ENCODE data around the gene CUX1.
"Not testable (repeated sequence)": the region's sequence is repeated elsewhere in the genome, so short reads cannot be mapped to it uniquely, and the experiment has no call there.

Gene CUX1

DNA sequence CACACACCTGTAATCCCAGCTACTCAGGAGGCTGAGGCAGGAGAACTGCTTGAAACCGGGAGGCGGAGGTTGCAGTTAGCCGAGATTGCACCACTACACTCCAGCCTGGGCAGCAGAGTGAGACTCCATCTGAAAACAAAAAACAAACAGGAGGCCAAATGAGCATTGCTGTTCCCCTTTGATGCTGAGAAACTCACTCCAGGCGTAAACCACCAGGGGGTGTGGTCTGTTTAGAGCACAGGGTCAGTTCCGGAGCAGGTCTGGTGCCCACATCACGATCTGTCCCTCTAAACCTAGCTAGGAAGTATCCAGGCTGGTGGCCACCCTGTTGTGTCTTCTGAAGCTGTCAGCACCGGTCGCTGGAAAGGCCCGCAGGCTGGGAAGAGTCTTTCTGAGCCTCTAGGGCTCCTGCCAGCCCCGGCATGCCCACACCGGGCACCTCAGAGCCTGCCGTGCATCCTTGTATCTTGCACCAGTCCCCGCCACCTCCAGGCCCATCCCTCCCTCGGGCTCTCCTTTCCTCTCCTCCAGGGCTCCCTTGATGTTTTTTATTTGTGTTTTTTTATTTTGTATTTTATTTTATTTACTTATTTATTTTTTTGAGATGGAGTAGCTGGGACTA, 402.9 kb downstream of the CUX1 start:
- no peak for DNase-seq (ENCODE audit: low spot score)

- DNase-seq (ENCODE audit: low spot score) = no peak
Observed at GRCh38 chr7:102220960-102221800, 403.8 kb downstream of the CUX1 start.

- DNase-seq (ENCODE audit: low spot score) = no peak
Observed at GRCh38 chr7:102221961-102222360, 404.5 kb downstream of the CUX1 start.

DNA sequence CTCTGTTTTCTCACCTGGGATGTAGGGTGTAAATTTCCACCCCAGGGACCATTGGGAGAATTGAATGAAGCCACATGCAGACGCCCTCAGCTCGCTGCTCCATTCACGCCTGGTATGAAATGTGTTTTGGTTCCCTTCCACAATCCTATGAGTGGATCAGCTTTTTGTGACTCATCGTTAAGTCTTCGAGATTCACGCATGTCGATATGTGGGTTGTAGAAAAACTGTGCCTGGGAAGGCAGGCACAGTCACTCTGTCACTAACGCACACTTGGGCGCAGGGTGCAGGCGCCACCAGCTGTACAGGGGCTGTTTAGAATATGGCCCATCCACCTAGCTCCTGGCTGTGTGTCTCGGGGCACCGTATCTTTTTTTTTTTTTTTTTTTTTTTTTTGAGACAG, 405.0 kb downstream of the CUX1 start:
- no peak for DNase-seq (ENCODE audit: low spot score)

DNA sequence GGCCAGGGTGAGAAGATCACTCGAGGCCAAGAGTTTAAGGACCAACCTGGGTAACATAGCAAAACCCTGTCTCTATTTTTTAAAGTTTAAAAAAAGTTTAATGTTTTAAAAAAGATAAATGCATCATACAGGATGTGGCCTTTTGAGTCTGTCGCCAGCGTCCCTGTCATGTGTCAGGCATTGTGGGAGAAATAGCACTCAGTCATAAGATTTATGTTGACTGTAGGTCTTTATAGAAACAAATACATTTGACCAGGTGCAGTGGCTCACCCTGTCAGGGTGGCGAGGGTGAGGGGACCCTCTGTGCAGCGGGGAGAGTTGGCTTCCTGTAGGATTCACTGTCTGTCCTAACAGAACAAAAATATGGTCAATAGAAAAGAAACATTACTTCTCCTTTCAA, 405.8 kb downstream of the CUX1 start:
- DNase-seq (ENCODE audit: low spot score) = no peak

DNA sequence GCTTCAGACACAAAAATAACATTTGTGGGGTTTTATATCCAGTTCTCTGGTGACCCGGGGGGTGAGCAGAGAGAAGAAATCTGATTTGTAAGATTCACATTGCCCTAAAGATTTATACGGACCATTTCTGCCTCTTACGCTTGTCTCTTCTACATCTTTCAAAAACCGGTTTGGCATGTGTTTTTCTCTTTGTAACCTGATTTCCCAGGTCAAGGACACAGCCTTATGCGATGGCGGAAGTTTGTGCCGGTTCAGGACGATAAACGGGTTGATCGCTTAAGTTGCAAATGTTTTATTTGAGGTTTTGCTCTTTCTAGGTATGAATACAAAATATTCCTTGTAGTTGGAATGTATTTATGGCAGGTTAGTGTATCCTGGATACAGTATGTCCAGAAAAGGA, 407.6 kb downstream of the CUX1 start:
- no peak for DNase-seq (ENCODE audit: low spot score)

DNA sequence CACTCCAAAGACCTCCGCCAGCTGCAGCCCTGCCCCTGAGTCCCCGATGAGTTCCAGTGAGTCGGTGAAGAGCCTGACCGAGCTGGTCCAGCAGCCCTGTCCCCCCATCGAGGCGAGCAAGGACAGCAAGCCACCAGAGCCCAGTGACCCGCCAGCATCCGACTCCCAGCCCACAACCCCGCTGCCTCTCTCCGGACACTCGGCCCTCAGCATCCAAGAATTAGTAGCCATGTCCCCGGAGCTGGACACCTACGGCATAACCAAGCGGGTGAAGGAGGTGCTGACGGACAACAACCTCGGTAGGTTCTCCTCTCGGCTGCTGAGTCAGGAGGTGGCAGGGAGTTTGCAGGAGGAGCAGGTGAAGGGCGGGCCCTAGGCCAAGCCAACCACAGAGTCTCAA, 409.9 kb downstream of the CUX1 start:
- no peak for DNase-seq (ENCODE audit: low spot score)

- no peak for DNase-seq (ENCODE audit: low spot score)
Observed at GRCh38 chr7:102228935-102229334, 411.5 kb downstream of the CUX1 start.

DNA sequence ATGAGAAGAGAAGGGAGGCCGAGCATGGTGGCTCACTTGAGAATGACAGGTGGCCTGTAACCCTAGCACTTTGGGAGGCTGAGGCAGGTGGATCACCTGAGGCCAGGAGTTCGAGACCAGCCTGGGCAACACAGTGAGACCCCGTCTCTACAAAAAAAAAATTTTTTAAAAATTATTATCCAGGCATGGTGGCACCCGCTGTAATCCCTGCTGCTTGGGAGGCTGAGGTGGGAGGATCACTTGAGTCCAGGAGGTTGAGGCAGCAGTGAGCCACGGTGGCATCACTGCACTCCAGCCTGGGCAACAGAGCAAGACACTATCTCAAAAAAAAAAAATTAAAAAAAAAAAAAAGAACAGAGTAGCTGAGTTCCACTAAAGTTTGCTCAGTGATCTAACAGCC, 412.7 kb downstream of the CUX1 start:
- DNase-seq (ENCODE audit: low spot score) = not testable (repeated sequence)

GRCh38 chr7:102230593-102230992, 413.2 kb downstream of the CUX1 start:
- no peak for DNase-seq (ENCODE audit: low spot score)

DNA sequence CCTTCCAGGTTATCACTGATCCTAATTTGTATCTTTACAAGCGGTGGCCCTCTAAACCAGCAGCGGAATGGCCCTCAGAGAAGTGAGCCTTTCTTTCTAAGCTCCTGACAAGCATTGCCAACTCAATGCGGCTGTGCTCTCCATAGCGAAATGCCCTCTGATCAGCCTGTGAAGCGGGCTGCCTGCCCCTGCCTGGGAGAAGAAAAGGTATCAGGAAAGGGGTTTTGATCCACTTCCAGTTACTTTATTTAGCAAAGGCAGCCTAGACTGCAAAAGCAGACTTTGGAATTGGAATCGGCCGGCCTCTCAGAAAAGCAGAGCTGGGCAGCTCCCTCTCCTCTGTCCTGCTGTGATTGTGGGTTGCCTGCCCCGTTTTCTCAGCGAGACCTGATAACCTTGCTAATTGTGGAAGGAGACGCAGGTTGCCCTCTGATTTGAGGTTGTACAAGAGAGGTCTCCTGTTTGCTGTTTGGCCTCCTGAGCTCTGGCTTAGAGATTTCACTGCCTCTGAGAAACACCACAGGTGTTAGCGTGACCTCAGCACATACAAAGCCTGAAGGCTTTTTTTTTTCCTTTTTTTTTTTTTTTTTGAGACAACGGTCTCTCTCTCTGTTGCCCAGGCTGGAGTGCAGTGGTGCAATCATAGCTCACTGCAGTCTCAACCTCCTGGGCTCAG, 415.3 kb downstream of the CUX1 start:
- no peak for DNase-seq (ENCODE audit: low spot score)

- DNase-seq (ENCODE audit: low spot score) = no peak
Observed at GRCh38 chr7:102234131-102234530, 416.7 kb downstream of the CUX1 start.

DNA sequence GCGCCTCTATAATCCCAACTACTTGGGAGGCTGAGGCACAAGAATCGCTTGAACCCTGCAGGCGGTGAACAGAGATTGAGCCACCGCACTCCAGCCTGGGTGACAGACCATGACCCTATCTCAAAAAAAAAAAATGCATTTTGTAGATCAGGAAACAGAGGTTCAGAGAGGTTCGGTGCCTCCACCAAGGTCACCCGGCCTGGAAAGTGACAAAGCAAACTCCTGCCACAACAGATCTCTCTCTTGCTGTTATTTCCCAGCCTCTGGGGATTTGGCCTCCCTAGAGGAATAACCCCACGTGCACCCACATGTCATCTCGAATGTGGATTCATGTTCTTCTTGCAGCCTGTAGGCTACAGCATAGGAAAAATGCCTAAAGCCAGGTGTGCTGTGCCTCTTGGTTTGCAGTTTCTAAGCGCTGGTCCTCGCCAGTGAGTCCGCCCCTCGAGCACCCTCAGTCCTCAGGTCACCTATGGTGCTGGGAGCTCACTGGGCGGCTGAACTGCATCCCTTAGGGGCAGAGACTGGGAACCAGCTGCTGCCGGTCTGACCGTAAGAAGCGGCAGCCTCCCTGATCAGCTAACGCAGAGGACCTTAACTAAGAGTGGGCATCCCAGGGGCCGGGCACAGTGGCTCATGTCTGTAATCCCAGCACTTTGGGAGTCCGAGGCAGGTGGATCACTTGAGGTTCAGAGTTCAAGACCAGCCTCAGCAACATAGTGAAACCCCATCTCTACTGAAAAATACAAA, 417.6 kb downstream of the CUX1 start:
- DNase-seq (ENCODE audit: low spot score) = no peak

DNA sequence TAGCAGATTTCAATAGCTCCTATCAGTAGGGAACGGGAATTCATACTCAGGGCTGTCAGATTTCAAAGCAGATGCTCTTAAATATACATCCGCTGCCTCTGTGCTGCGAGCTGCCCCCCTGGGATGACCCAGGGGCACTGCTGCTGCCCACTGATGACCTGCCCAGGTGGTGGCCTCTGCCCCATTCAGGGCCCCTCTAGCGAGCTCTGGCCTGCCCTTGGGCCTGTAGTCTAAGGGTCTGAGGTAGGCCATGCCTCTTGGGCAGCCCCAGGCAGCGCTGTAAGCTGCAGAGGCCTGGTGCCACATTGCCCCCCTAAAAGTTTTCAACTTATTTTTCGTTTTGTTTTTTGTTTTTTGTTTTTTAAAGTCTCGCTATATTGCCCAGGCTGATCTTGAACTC, 418.7 kb downstream of the CUX1 start:
- no peak for DNase-seq (ENCODE audit: low spot score)

- peak; percentile 32 for DNase-seq (ENCODE audit: low spot score)
Observed at GRCh38 chr7:102236592-102237287, 419.3 kb downstream of the CUX1 start.

GRCh38 chr7:102239206-102239820, 421.9 kb downstream of the CUX1 start:
- DNase-seq (ENCODE audit: low spot score) = no peak

DNA sequence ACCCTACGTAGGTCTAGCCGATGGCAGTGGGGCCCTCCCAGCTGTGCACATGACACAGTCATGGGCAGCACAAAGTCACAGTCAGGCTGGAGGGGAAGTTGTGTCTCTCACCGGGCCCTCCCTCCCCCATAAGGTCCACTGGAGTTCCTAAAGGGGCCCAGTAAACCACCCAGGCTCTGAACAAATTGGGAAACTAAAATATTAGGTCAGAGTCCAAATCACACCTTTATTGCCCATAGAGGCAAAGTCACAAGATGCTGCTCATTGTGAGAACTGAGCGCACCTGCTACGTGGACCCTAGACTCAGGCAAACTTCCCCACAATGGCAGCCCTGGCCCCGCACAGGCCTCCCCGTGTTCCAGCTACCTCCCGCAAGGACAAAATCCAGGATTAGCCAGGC, 424.0 kb downstream of the CUX1 start:
- no peak for DNase-seq (ENCODE audit: low spot score)

DNA sequence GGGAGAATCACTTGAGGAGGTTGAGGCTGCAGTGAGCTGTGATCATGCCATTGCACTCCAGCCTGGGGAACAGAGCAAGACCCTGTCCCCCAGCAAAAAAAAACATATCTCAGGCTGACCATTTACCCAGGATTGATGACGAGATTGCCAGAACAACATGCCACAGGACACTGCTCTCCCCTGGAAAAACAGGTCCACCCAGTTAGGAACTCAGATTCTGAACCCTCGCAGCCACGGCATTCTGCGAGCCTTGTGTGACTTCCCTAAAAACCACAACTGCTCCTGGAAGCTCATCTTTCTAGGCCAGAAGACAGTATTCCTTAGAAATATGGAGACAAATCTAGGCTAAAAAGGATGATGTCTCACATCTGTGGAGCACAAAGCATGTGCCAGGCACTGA, 427.2 kb downstream of the CUX1 start:
- no peak for DNase-seq (ENCODE audit: low spot score)

- no peak for DNase-seq (ENCODE audit: low spot score)
Observed at GRCh38 chr7:102248081-102248455, 430.6 kb downstream of the CUX1 start.

DNA sequence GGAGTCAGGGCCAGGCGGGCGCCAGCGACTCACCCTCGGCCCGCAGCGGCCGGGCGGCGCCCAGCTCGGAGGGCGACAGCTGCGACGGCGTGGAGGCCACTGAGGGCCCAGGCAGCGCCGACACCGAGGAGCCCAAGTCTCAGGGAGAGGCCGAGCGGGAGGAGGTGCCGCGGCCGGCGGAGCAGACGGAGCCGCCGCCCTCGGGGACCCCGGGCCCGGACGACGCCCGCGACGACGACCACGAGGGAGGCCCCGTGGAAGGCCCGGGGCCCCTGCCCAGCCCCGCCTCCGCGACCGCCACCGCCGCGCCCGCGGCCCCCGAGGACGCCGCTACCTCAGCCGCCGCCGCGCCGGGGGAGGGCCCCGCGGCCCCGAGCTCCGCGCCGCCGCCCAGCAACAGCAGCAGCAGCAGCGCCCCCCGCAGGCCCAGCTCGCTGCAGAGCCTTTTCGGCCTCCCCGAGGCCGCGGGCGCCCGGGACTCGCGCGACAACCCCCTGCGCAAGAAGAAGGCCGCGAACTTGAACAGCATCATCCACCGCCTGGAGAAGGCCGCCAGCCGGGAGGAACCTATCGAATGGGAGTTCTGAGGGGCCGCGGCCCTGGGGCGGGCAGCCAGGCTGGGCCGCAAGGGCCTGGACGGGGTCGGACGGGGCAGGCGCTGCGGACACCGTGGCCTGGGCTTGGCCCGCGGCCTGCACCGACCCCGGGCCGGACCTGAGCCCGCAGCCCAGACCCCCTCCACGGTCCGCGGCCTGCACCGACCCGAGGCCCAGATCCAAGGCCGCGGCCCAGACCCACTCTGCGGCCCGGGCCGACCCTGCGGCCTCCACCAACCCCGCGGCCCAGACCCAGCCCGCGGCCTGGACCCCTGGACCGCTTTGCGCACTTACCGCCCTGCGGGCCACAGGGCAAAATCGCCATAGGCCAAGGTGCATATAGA, 431.3 kb downstream of the CUX1 start:
- no peak for DNase-seq (ENCODE audit: low spot score)

All from CD4-positive, alpha-beta T cell treated with Interleukin-2 at 100 ng/mL for 4 hours (primary cell).